NCI-H345 treated with DMSO at 0.1 percent for 48 hours (cell line): ENCODE data around the gene EIF1AD.
"Not testable (repeated sequence)": the region's sequence is repeated elsewhere in the genome, so short reads cannot be mapped to it uniquely, and the experiment has no call there.

Experiments
- DNase-seq: peaks from one replicate; lab custom pipeline; 2025; ENCODE audit not compliant: unreplicated experiment; lab: John Stamatoyannopoulos, UW

The EIF1AD gene

GRCh38 chr11:66022401-66023185 lies 20.6 kb upstream of the EIF1AD start:
- DNase-seq = peak; percentile 23

- DNase-seq = no peak
Measured at GRCh38 chr11:66020618-66021357, 18.8 kb upstream of the EIF1AD start.

- DNase-seq = no peak
Measured at GRCh38 chr11:66020212-66020611, 18.3 kb upstream of the EIF1AD start.

GRCh38 chr11:66017321-66017720 lies 15.4 kb upstream of the EIF1AD start:
- DNase-seq = peak; percentile 33

GRCh38 chr11:66016793-66017177 lies 14.8 kb upstream of the EIF1AD start:
- DNase-seq = no peak

- DNase-seq = peak; percentile 23
Measured at GRCh38 chr11:66015936-66016792, 14.2 kb upstream of the EIF1AD start.

GRCh38 chr11:66015454-66015881 lies 13.5 kb upstream of the EIF1AD start:
- no peak for DNase-seq

DNA sequence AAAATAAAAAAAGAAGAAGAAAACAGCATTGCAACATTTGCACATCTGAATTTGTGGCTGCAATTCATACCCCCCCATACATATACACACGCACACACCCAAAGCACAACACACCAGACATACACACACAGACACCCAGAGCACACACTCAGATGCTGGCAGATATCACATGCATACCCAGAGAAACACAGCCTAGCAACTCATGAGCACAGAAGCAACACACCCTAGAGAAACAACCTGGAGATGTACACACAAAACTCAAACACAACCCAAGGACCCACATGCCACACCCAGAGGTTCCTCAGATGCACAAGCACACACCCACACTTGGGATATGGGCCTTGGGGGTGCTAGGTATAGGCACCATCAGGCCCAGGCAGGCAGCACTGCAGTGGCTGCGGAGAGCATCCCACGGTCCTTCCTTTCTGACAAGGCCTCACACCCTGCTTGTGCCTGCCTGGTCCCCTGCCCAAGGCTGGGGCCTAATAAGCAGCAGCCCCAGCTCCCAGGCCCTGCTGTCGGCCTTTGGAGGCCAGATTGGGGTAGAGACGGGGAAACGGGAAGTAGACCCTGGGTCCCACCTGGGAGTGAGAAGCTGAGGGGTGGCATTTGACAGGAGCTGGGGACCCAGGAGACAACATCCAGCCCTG lies 13.0 kb upstream of the EIF1AD start:
- no peak for DNase-seq

DNA sequence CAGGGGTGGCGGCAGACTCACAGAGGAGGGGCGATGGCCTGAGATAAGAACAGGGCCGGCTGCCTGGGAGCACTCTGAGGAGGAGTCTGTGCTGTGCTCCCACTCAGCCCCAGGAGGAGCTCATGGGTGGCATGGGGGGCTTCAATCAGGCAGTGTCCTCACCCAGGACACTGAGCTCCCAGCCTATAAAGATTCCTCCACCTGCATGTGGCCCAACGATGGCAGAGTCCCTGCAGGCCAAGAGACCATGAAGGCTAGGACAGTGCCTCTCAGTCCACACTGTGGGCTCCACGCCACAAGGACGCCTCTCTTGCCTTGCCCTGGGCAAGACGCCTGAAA lies 11.8 kb upstream of the EIF1AD start:
- no peak for DNase-seq

- DNase-seq = no peak
Measured at GRCh38 chr11:66012946-66013761, 11.2 kb upstream of the EIF1AD start.

- no peak for DNase-seq
Measured at GRCh38 chr11:66012371-66012945, 10.5 kb upstream of the EIF1AD start.

DNA sequence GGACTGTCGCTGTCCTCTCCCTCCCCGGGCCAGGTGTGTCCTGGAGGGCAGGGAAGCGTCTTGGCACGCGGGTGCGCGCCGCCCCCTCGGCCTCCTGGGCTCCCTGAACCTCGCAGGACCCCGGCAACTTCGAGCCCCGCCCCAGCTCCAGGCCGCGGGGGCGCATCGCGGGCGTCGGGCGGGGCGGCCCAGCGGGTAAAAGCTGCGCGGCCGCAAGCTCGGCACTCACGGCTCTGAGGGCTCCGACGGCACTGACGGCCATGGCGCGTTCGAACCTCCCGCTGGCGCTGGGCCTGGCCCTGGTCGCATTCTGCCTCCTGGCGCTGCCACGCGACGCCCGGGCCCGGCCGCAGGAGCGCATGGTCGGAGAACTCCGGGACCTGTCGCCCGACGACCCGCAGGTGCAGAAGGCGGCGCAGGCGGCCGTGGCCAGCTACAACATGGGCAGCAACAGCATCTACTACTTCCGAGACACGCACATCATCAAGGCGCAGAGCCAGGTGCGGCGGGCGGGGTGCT lies 9.9 kb upstream of the EIF1AD start, which contains the start of gene CST6:
TSS of gene CST6 (plus strand) at position 224 of the 519 bp plus-strand sequence. CDS start at position 261, 37 bp downstream.
- no peak for DNase-seq

- no peak for DNase-seq
Measured at GRCh38 chr11:66011239-66011784, 9.4 kb upstream of the EIF1AD start.

GRCh38 chr11:66010036-66010435 lies 8.1 kb upstream of the EIF1AD start:
- not testable (repeated sequence) for DNase-seq

- DNase-seq = no peak
Measured at GRCh38 chr11:66008468-66009101, 6.6 kb upstream of the EIF1AD start.

- no peak for DNase-seq
Measured at GRCh38 chr11:66008095-66008467, 6.1 kb upstream of the EIF1AD start.

DNA sequence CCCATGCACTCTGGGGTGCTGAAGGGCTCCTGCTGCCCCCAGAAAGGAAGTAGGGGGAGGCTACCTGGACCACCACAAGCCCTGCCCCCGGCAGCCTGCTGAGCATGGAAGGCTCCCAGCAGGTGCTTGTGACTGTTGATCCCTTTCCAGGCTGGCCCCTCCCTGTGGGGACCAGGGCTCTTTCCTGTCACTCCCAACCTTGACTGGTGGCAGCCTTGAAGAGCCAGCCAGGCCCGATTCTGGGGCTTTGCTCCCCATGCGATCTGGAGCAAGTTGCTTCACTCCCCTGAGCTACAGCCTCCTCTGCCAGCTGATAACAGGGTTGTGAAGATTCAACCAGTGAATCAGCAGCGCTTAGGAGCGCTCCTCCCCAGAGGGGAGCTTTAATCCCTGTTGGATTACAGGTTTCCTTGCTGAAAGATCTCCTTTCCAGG lies 5.3 kb upstream of the EIF1AD start:
- DNase-seq = no peak

- DNase-seq = no peak
Measured at GRCh38 chr11:66006891-66007176, 4.9 kb upstream of the EIF1AD start.
